H1 (cell line): ENCODE results near the gene CHST3. TPM values are rescaled to one million over a fixed set of nuclear protein-coding genes. Genes with fewer than 3 reads are reported as not detected.

Source experiments
- CTCF ChIA-PET: fragments of 300-600 bp; sonication (Branson Sonifier 250); formaldehyde crosslinking; loops from one replicate; lab custom pipeline; 2021; ENCODE audit not compliant: partially characterized antibody; lab: Charles Lee
- POLR2A ChIA-PET: fragments of 300-600 bp; sonication (Branson Sonifier 250); formaldehyde crosslinking; loops from one replicate; lab custom pipeline; 2021; ENCODE audit warnings: inconsistent platforms; ENCODE audit not compliant: partially characterized antibody; lab: Charles Lee
- DNase-seq, 2 experiments: peaks; one replicate each; pipeline versions ENCODE4 v3.0.0 to v3.0.0-alpha.2; 2010 to 2022; ENCODE audit warnings: low spot score in 2 of 2, low read depth in 1 of 2, mixed read lengths in 1 of 2
- FAIRE-seq: peaks from 2 replicates; lab custom pipeline; 2011; peaks lifted over from hg19 to GRCh38; lab: Jason Lieb, UNC
- H2AFZ ChIP-seq: 2 replicates; pipeline ENCODE4 v1.8.1; 2012; ENCODE audit warnings: low read length, inconsistent platforms
- H2AK5ac ChIP-seq: 2 replicates; pipeline ENCODE4 v1.6.1; 2013; ENCODE audit warnings: low read depth, low read length
- H2BK120ac ChIP-seq: replicated peaks from 2 replicates; pipeline ENCODE3; 2013; ENCODE audit warnings: low read depth, low read length, inconsistent platforms
- H2BK12ac ChIP-seq: 2 replicates; pipeline ENCODE4 v1.6.1; 2013; ENCODE audit warnings: low read depth, low read length
- H2BK15ac ChIP-seq: 2 replicates; pipeline ENCODE4 v1.6.1; 2013; ENCODE audit warnings: low read length
- H2BK20ac ChIP-seq: 2 replicates; pipeline ENCODE4 v1.6.1; 2013; ENCODE audit warnings: low read length
- H2BK5ac ChIP-seq: 2 replicates; pipeline ENCODE4 v1.6.1; 2013; ENCODE audit warnings: low read depth, low read length
- H3K14ac ChIP-seq: 2 replicates; pipeline ENCODE4 v1.6.1; 2013; ENCODE audit warnings: inconsistent platforms; ENCODE audit not compliant: insufficient read length
- H3K18ac ChIP-seq: 2 replicates; pipeline ENCODE4 v1.6.1; 2013; ENCODE audit warnings: low read length; ENCODE audit errors: extremely low read depth
- H3K23ac ChIP-seq: 2 replicates; pipeline ENCODE4 v1.6.1; 2013; ENCODE audit warnings: inconsistent platforms; ENCODE audit not compliant: insufficient read length
- H3K23me2 ChIP-seq: 2 replicates; pipeline ENCODE4 v1.6.1; 2013; ENCODE audit warnings: low read depth, low read length
- H3K27ac ChIP-seq: 2 replicates; pipeline ENCODE4 v1.6.1; 2011; ENCODE audit warnings: low read depth, low read length, inconsistent platforms
- H3K27me3 ChIP-seq, 4 experiments: replicated peaks in 1 of 4; 1 replicate in 1 of 4; 2 replicates in 3 of 4; pipeline versions ENCODE4 v1.6.1 to v1.8.1; 2011 to 2013; ENCODE audit warnings: low read length in 3 of 4, mild to moderate bottlenecking in 3 of 4, inconsistent platforms in 2 of 4, mixed read lengths in 2 of 4, moderate library complexity in 1 of 4; ENCODE audit not compliant: control insufficient read depth in 3 of 4, insufficient read depth in 3 of 4; ENCODE audit errors: extremely low read depth in 1 of 4
- H3K36me3 ChIP-seq, 4 experiments: 2 replicates each; pipeline versions ENCODE4 v1.6.1 to v1.8.1; 2011 to 2013; ENCODE audit warnings: mild to moderate bottlenecking in 4 of 4, low read length in 3 of 4, moderate library complexity in 2 of 4, control low read depth in 1 of 4, inconsistent platforms in 1 of 4; ENCODE audit not compliant: insufficient read depth in 4 of 4, control insufficient read depth in 2 of 4
- H3K4ac ChIP-seq: replicated peaks from 2 replicates; pipeline ENCODE3; 2013; ENCODE audit warnings: low read length, low read depth, mixed read lengths, inconsistent platforms; ENCODE audit not compliant: insufficient read length
- H3K4me1 ChIP-seq, 4 experiments: replicated peaks in 1 of 4; 1 replicate in 1 of 4; 2 replicates in 3 of 4; pipeline versions ENCODE4 v1.6.1 to v1.8.1; 2011 to 2013; ENCODE audit warnings: low read length in 3 of 4, inconsistent platforms in 2 of 4, mixed read lengths in 1 of 4; ENCODE audit not compliant: insufficient read depth in 4 of 4, control insufficient read depth in 3 of 4
- H3K4me2 ChIP-seq, 2 experiments: 2 replicates each; pipeline versions ENCODE4 v1.6.1 to v1.8.1; 2011 to 2013; ENCODE audit warnings: low read depth in 2 of 2, low read length in 2 of 2, control low read depth in 1 of 2, inconsistent platforms in 1 of 2, mild to moderate bottlenecking in 1 of 2; ENCODE audit not compliant: insufficient read depth in 1 of 2
- H3K4me3 ChIP-seq, 4 experiments: fragments of 200-600, 300-600 bp in 1 of 4; sonication (generic), shearing (Covaris generic), sonication (Bioruptor Twin) in 1 of 4; 2 replicates each; pipeline versions ENCODE4 v1.5.1 to v1.8.1; 2011 to 2016; ENCODE audit warnings: low read length in 4 of 4, low read depth in 3 of 4, control low read depth in 2 of 4, inconsistent platforms in 2 of 4, mild to moderate bottlenecking in 2 of 4, mixed read lengths in 1 of 4, moderate library complexity in 1 of 4; ENCODE audit not compliant: insufficient read depth in 2 of 4; ENCODE audit errors: extremely low read depth in 1 of 4
- H3K56ac ChIP-seq: replicated peaks from 2 replicates; pipeline ENCODE3; 2013; ENCODE audit warnings: low read depth, mild to moderate bottlenecking, mixed read lengths, low read length, inconsistent platforms; ENCODE audit not compliant: insufficient read length
- H3K79me1 ChIP-seq: 2 replicates; pipeline ENCODE4 v1.6.1; 2013; ENCODE audit warnings: low read depth, low read length, control low read depth
- H3K79me2 ChIP-seq, 2 experiments: 2 replicates each; pipeline versions ENCODE4 v1.6.1 to v1.8.1; 2012 to 2013; ENCODE audit warnings: low read length in 2 of 2, mild to moderate bottlenecking in 2 of 2, inconsistent platforms in 1 of 2; ENCODE audit not compliant: insufficient read depth in 2 of 2, control insufficient read depth in 1 of 2
- H3K9ac ChIP-seq, 4 experiments: replicated peaks in 1 of 4; 1 replicate in 1 of 4; 2 replicates in 3 of 4; pipeline versions ENCODE4 v1.6.1 to v1.8.1; 2011 to 2013; ENCODE audit warnings: low read depth in 3 of 4, low read length in 3 of 4, control low read depth in 2 of 4, mild to moderate bottlenecking in 2 of 4, moderate library complexity in 2 of 4, inconsistent platforms in 1 of 4; ENCODE audit errors: extremely low read depth in 1 of 4
- H3K9me3 ChIP-seq, 2 experiments: 2 replicates each; pipeline versions ENCODE4 v1.6.1 to v1.8.1; 2012 to 2013; ENCODE audit warnings: mild to moderate bottlenecking in 2 of 2, moderate library complexity in 2 of 2, control low read depth in 1 of 2, inconsistent platforms in 1 of 2, low read depth in 1 of 2, low read length in 1 of 2, mixed read lengths in 1 of 2; ENCODE audit not compliant: insufficient read depth in 2 of 2
- H4K20me1 ChIP-seq, 2 experiments: replicated peaks in 1 of 2; 2 replicates each; pipeline versions ENCODE3 to v1.8.1; 2011 to 2013; ENCODE audit warnings: inconsistent platforms in 2 of 2, low read length in 2 of 2, mild to moderate bottlenecking in 1 of 2; ENCODE audit not compliant: insufficient read depth in 2 of 2, control insufficient read depth in 1 of 2
- H4K5ac ChIP-seq: 2 replicates; pipeline ENCODE4 v1.6.1; 2013; ENCODE audit warnings: low read length, low read depth, mixed read lengths, inconsistent platforms; ENCODE audit not compliant: insufficient read length
- H4K8ac ChIP-seq: 2 replicates; pipeline ENCODE4 v1.8.0; 2013; ENCODE audit warnings: mild to moderate bottlenecking, moderate library complexity, low read length, inconsistent platforms; ENCODE audit not compliant: insufficient read depth; ENCODE audit errors: extremely low read depth
- H4K91ac ChIP-seq: replicated peaks from 2 replicates; pipeline ENCODE3; 2013; ENCODE audit warnings: low read length, mixed read lengths, inconsistent platforms; ENCODE audit not compliant: insufficient read length
- EZH2 ChIP-seq: fragments of 200-600 bp; sonication (generic); IDR thresholded peaks from 2 replicates; pipeline ENCODE4 v1.7.1; 2012; ENCODE audit warnings: low read depth, mild to moderate bottlenecking, moderate library complexity, low read length, inconsistent platforms; ENCODE audit not compliant: severe bottlenecking
- SP4 ChIP-seq: IDR thresholded peaks from 2 replicates; pipeline ENCODE4 v1.6.1; 2012; ENCODE audit warnings: low read length, inconsistent platforms
- WGBS, 2 experiments: shearing (Covaris generic) in 1 of 2; methylation state at CpG; one replicate each; pipeline versions ENCODE4 v1.1.6 to v1.1.7; 2013 to 2015; ENCODE audit warnings: low lambda C conversion rate in 2 of 2, mixed read lengths in 2 of 2, inconsistent platforms in 1 of 2, low coverage in 1 of 2, missing lambda C conversion rate in 1 of 2; ENCODE audit not compliant: insufficient replicate concordance in 2 of 2, insufficient coverage in 1 of 2, insufficient read length in 1 of 2; ENCODE audit errors: extremely low coverage in 1 of 2, missing lambda C conversion rate in 1 of 2; 5-methylcytosine and 5-hydroxymethylcytosine counted together
- polyA plus RNA-seq, 7 experiments: library from polyadenylated mRNA; depleted of rRNA in 3 of 7; stranded (reverse) in 5 of 7; unstranded in 2 of 7; fragments of >200 nt in 5 of 7; fragments of 200-250 nt in 2 of 7; gene quantifications; 1 replicate in 5 of 7; 2 replicates in 1 of 7; 4 replicates in 1 of 7; pipeline versions ENCODE4 v1.2.1 to v1.2.3, GENCODE V29; 2011 to 2013; ENCODE audit warnings: missing spikeins in 2 of 7, mixed read lengths in 2 of 7
- total RNA-seq: library from RNA; stranded (reverse); fragmentation: NEBNext Ultra II Directional; extraction: Animal tissue kit (Norgen Biotek cat#: 25700); gene quantifications from 2 replicates; pipeline ENCODE4 v1.2.1, GENCODE V29; 2021

CHST3 gene
- total and polyA plus RNA-seq, 2 of the 8 experiments (the other 6 are each of a cell fraction or from before 2014, with no cell fraction given): 2.0 to 5.8 TPM

GRCh38 chr10:71971769-71972555, 7.8 kb downstream of the CHST3 start:
- H2AFZ ChIP-seq: no peak overlapping the region
- no peak overlapping the region for H3K4me3 ChIP-seq
- no peak overlapping the region for H4K5ac ChIP-seq
- H3K18ac ChIP-seq: no peak overlapping the region; the same call in 1 of the 2 replicates
- H2BK12ac ChIP-seq: no peak overlapping the region
- CTCF ChIA-PET: interaction anchor here (0.6 to 6.4 kb wide), 14 partner anchors 9 to 294 kb away, joined by 3 to 26 read pairs (median 4); no protein-coding TSS in a partner anchor
- H3K9me3 ChIP-seq: no peaks in the 10 kb centered on the region
- no peak overlapping the region for H2BK120ac ChIP-seq
- no peak overlapping the region for H4K91ac ChIP-seq
- H3K79me1 ChIP-seq: peaks cover 5% of the 10 kb centered on the region
- no peak overlapping the region for H2BK20ac ChIP-seq
- 85% methylated on average over 21 of the region's 21 CpGs; no CpG with 5 or more reads in 1 of the 2 experiments for WGBS, 2 experiments
- H2BK15ac ChIP-seq: no peak overlapping the region
- no peak overlapping the region for H3K56ac ChIP-seq
- no peak overlapping the region for H2AK5ac ChIP-seq
- no peaks in the 10 kb centered on the region for H3K36me3 ChIP-seq
- no peaks in the 10 kb centered on the region for H3K79me2 ChIP-seq
- FAIRE-seq (no peak), DNase-seq (no peak)
- POLR2A ChIA-PET: interaction anchor here (1.0 kb wide), 1 partner anchor 357 kb away, joined by 3 read pairs; no protein-coding TSS in a partner anchor
- no peak overlapping the region for H2BK5ac ChIP-seq
- no peak overlapping the region for H4K8ac ChIP-seq
- TF ChIP-seq EZH2 (no peak), SP4 (no peak)
- no peak overlapping the region for H3K4ac ChIP-seq
- 0 out of 7 replicates have a peak, but pooled peaks cover 0 to 1% (median 0%) of the 10 kb centered on the region in 4 experiments for H3K27me3 ChIP-seq
- no peaks in the 10 kb centered on the region for H3K23me2 ChIP-seq
- H3K23ac ChIP-seq: no peak overlapping the region
- H3K9ac ChIP-seq: no peak overlapping the region
- no peaks in the 10 kb centered on the region for H4K20me1 ChIP-seq
- H3K4me1 ChIP-seq: peaks cover 0 to 6% (median 2%) of the 10 kb centered on the region in 4 experiments; a peak in 1 of 7 replicates
- no peak overlapping the region for H3K14ac ChIP-seq
- no peak overlapping the region for H3K27ac ChIP-seq
- H3K4me2 ChIP-seq: no peak overlapping the region
